ENCODE data around the gene SERINC4.

DNA sequence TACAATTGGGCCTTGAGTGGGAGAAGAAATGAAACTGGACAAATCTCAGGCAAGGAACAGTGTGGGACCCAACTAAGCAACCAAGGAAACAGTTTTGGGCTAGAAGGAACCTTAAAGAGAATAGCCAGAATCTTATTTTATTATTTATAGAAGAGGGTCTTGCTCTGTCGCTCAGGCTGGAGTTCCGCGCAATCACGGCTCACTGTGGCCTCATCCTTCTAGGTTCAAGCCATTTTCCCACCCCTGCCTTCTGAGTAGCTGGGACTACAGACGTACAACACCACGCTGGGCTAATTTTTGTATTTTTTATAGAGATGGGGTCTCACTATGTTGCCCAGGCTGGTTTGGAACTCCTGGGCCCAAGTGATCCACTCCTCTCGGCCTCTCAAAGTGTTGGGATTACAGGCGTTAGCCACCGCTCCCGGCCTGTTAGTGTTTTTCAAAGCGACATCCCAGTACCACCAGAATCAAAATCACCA is 26.0 kb upstream of the SERINC4 start:
- no peak for TF ChIP-seq CHD1 (IDR thresholded peaks at IDR 0.05; ENCODE audit: low read depth, low read length)
- no peak for TF ChIP-seq RAD21 (IDR thresholded peaks at IDR 0.05; ENCODE audit: low read length)

Data from IMR-90 (cell line).